ENCODE results near the gene MYO1A.

- no peak for TF ChIP-seq CTCF (IDR thresholded peaks at IDR 0.05)
- no peak for TF ChIP-seq POLR2A (IDR thresholded peaks at IDR 0.05)
These were observed 2.7 kb downstream of the MYO1A start for GRCh38 chr12:57046947-57047890.
